Activated T-cell treated with anti-CD3 and anti-CD28 coated beads, Interleukin-2, amount 50 U/mL, for 4 hours (primary cell): ENCODE data around the gene WSCD2. TPM values are rescaled to one million over a fixed set of nuclear protein-coding genes. Genes with fewer than 3 reads are reported as not detected.

Experiments used
- ATAC-seq, 2 donors: fragments of 200-7000 bp; cut with Tn5 transposase; one replicate each; pipeline ENCODE4 v1.10.0; 2021
- DNase-seq: peaks from one replicate; pipeline ENCODE4 v3.0.0-alpha.2; 2020
- H3K27me3 Mint-ChIP-seq: one replicate; pipeline ENCODE4 v1.8.0; 2021; ENCODE audit warnings: low read depth, mixed read lengths
- H3K36me3 Mint-ChIP-seq: one replicate; pipeline ENCODE4 v1.8.0; 2022; ENCODE audit warnings: mixed read lengths; ENCODE audit not compliant: insufficient read depth
- H3K4me1 Mint-ChIP-seq: one replicate; pipeline ENCODE4 v1.8.0; 2021; ENCODE audit warnings: low read depth, mixed read lengths
- H3K4me3 Mint-ChIP-seq: one replicate; pipeline ENCODE4 v1.8.0; 2021; ENCODE audit warnings: mild to moderate bottlenecking, moderate library complexity, mixed read lengths
- H3K9me3 Mint-ChIP-seq: one replicate; pipeline ENCODE4 v1.8.0; 2021; ENCODE audit warnings: mixed read lengths
- total RNA-seq, 3 donors: library from RNA; stranded (reverse); gene quantifications; one replicate each; pipeline ENCODE4 v1.2.1, GENCODE V29; 2021

Gene WSCD2
- total RNA-seq, 3 donors from 2014 or later: not detected

GRCh38 chr12:108194585-108194984 is 65.5 kb downstream of the WSCD2 start:
- DNase-seq (no peak), ATAC-seq (no peak)
- Mint-ChIP-seq H3K4me3 (no peak overlapping the region), H3K9me3 (no peaks in the 10 kb centered on the region), H3K4me1 (no peaks in the 10 kb centered on the region), H3K36me3 (no peaks in the 10 kb centered on the region), H3K27me3 (peaks cover 10% of the 10 kb centered on the region)

- DNase-seq: no peak
- Mint-ChIP-seq H3K27me3 (peaks cover 17% of the 10 kb centered on the region), H3K4me1 (no peaks in the 10 kb centered on the region), H3K9me3 (no peaks in the 10 kb centered on the region), H3K4me3 (no peak overlapping the region), H3K36me3 (no peaks in the 10 kb centered on the region)
- ATAC-seq: no peak
These were observed 67.2 kb downstream of the WSCD2 start for GRCh38 chr12:108196319-108196718.

GRCh38 chr12:108196921-108197320 is 67.8 kb downstream of the WSCD2 start:
- H3K4me1 Mint-ChIP-seq: no peaks in the 10 kb centered on the region
- no peaks in the 10 kb centered on the region for H3K36me3 Mint-ChIP-seq
- ATAC-seq (no peak), DNase-seq (no peak)
- no peaks in the 10 kb centered on the region for H3K9me3 Mint-ChIP-seq
- peaks cover 17% of the 10 kb centered on the region for H3K27me3 Mint-ChIP-seq
- H3K4me3 Mint-ChIP-seq: no peak overlapping the region

GRCh38 chr12:108198043-108198442 is 69.0 kb downstream of the WSCD2 start:
- no peaks in the 10 kb centered on the region for H3K36me3 Mint-ChIP-seq
- DNase-seq: no peak
- no peak overlapping the region for H3K4me3 Mint-ChIP-seq
- H3K9me3 Mint-ChIP-seq: no peaks in the 10 kb centered on the region
- H3K27me3 Mint-ChIP-seq: peaks cover 17% of the 10 kb centered on the region
- no peak for ATAC-seq
- no peaks in the 10 kb centered on the region for H3K4me1 Mint-ChIP-seq

- no peak for DNase-seq
- no peaks in the 10 kb centered on the region for H3K4me1 Mint-ChIP-seq
These were observed 70.0 kb downstream of the WSCD2 start for GRCh38 chr12:108199106-108199505.

GRCh38 chr12:108201808-108202207 is 72.7 kb downstream of the WSCD2 start:
- Mint-ChIP-seq H3K27me3 (peaks cover 13% of the 10 kb centered on the region), H3K4me1 (no peaks in the 10 kb centered on the region), H3K9me3 (no peaks in the 10 kb centered on the region), H3K4me3 (no peak overlapping the region), H3K36me3 (no peaks in the 10 kb centered on the region)
- ATAC-seq: no peak
- DNase-seq: no peak

More at GRCh38 chr12:108199106-108199505, 70.0 kb downstream of the WSCD2 start:
- ATAC-seq: no peak
- H3K9me3 Mint-ChIP-seq: no peaks in the 10 kb centered on the region
- H3K36me3 Mint-ChIP-seq: no peaks in the 10 kb centered on the region
- no peak overlapping the region for H3K4me3 Mint-ChIP-seq
- H3K27me3 Mint-ChIP-seq: peaks cover 11% of the 10 kb centered on the region

- Mint-ChIP-seq H3K4me1 (no peaks in the 10 kb centered on the region), H3K9me3 (no peaks in the 10 kb centered on the region), H3K27me3 (peaks cover 16% of the 10 kb centered on the region), H3K36me3 (no peaks in the 10 kb centered on the region), H3K4me3 (no peak overlapping the region)
- DNase-seq (no peak), ATAC-seq (no peak)
These were observed 75.3 kb downstream of the WSCD2 start for GRCh38 chr12:108204117-108204987.

GRCh38 chr12:108205864-108206263 is 76.8 kb downstream of the WSCD2 start:
- no peak for DNase-seq
- peaks cover 18% of the 10 kb centered on the region for H3K27me3 Mint-ChIP-seq
- H3K9me3 Mint-ChIP-seq: no peaks in the 10 kb centered on the region
- H3K4me3 Mint-ChIP-seq: no peak overlapping the region
- H3K36me3 Mint-ChIP-seq: no peaks in the 10 kb centered on the region
- no peak for ATAC-seq
- no peaks in the 10 kb centered on the region for H3K4me1 Mint-ChIP-seq

- Mint-ChIP-seq H3K9me3 (no peaks in the 10 kb centered on the region), H3K4me3 (no peak overlapping the region)
- no peak for ATAC-seq
These were observed 79.0 kb downstream of the WSCD2 start for GRCh38 chr12:108207791-108208730.

GRCh38 chr12:108210001-108210400 is 80.9 kb downstream of the WSCD2 start:
- Mint-ChIP-seq H3K4me1 (no peaks in the 10 kb centered on the region), H3K9me3 (no peaks in the 10 kb centered on the region), H3K27me3 (peaks cover 25% of the 10 kb centered on the region), H3K36me3 (no peaks in the 10 kb centered on the region), H3K4me3 (no peak overlapping the region)
- ATAC-seq: no peak
- DNase-seq: no peak

More at GRCh38 chr12:108207791-108208730, 79.0 kb downstream of the WSCD2 start:
- H3K36me3 Mint-ChIP-seq: no peaks in the 10 kb centered on the region
- H3K27me3 Mint-ChIP-seq: peaks cover 18% of the 10 kb centered on the region
- H3K4me1 Mint-ChIP-seq: no peaks in the 10 kb centered on the region
- DNase-seq: no peak

- Mint-ChIP-seq H3K4me1 (no peaks in the 10 kb centered on the region), H3K27me3 (peaks cover 27% of the 10 kb centered on the region), H3K9me3 (no peaks in the 10 kb centered on the region), H3K36me3 (no peaks in the 10 kb centered on the region), H3K4me3 (no peak overlapping the region)
- no peak for ATAC-seq
- no peak for DNase-seq
These were observed 82.1 kb downstream of the WSCD2 start for GRCh38 chr12:108211157-108211556.

GRCh38 chr12:108213871-108214445 is 84.9 kb downstream of the WSCD2 start:
- H3K9me3 Mint-ChIP-seq: no peaks in the 10 kb centered on the region
- peaks cover 23% of the 10 kb centered on the region for H3K27me3 Mint-ChIP-seq
- H3K4me1 Mint-ChIP-seq: no peaks in the 10 kb centered on the region
- no peaks in the 10 kb centered on the region for H3K36me3 Mint-ChIP-seq
- no peak overlapping the region for H3K4me3 Mint-ChIP-seq
- ATAC-seq (no peak), DNase-seq (no peak)

GRCh38 chr12:108214486-108214885 is 85.4 kb downstream of the WSCD2 start:
- DNase-seq: no peak
- ATAC-seq: no peak
- no peaks in the 10 kb centered on the region for H3K36me3 Mint-ChIP-seq
- H3K27me3 Mint-ChIP-seq: peaks cover 20% of the 10 kb centered on the region
- H3K9me3 Mint-ChIP-seq: no peaks in the 10 kb centered on the region
- no peaks in the 10 kb centered on the region for H3K4me1 Mint-ChIP-seq
- no peak overlapping the region for H3K4me3 Mint-ChIP-seq

- ATAC-seq: no peak
- no peak overlapping the region for H3K4me3 Mint-ChIP-seq
- no peaks in the 10 kb centered on the region for H3K36me3 Mint-ChIP-seq
These were observed 86.4 kb downstream of the WSCD2 start for GRCh38 chr12:108215458-108215857.

More at GRCh38 chr12:108215458-108215857, 86.4 kb downstream of the WSCD2 start:
- no peaks in the 10 kb centered on the region for H3K9me3 Mint-ChIP-seq
- no peaks in the 10 kb centered on the region for H3K4me1 Mint-ChIP-seq
- H3K27me3 Mint-ChIP-seq: peaks cover 16% of the 10 kb centered on the region
- no peak for DNase-seq
